OCI-LY7 (cell line): ENCODE measurements around the gene UTS2. TPM values are rescaled to one million over a fixed set of nuclear protein-coding genes. Genes with fewer than 3 reads are reported as not detected.

ENCODE experiments used
- BruUV-seq: library from RNA; stranded (reverse); fragments of 400-500 nt; replicated peaks from 2 replicates; lab custom pipeline; 2021; lab: Mats Ljungman, UMichigan
- CTCF ChIA-PET: fragments of 300-600 bp; sonication (Branson Sonifier 250); formaldehyde crosslinking; loops from one replicate; lab custom pipeline; 2022; ENCODE audit warnings: antibody characterized with exemption; ENCODE audit not compliant: unreplicated experiment; lab: Charles Lee
- POLR2A ChIA-PET: fragments of 300-600 bp; sonication (Branson Sonifier 250); formaldehyde crosslinking; loops from one replicate; lab custom pipeline; 2022; ENCODE audit warnings: antibody characterized with exemption; lab: Charles Lee
- DNase-seq: peaks from one replicate; pipeline ENCODE4 v3.0.0-alpha.2; 2015; ENCODE audit warnings: low spot score
- H2AFZ ChIP-seq: fragments of 200-600 bp; sonication (generic), shearing (Covaris generic); 2 replicates; pipeline ENCODE4 v1.6.1; 2014; ENCODE audit warnings: mild to moderate bottlenecking, antibody characterized with exemption, low read length, moderate library complexity
- H3K27ac ChIP-seq: fragments of 200-600 bp; sonication (generic); 2 replicates; pipeline ENCODE4 v1.5.1; 2014; ENCODE audit warnings: mixed run types, low read depth, mild to moderate bottlenecking, moderate library complexity, low read length, inconsistent platforms; ENCODE audit not compliant: poor library complexity, severe bottlenecking
- H3K36me3 ChIP-seq: fragments of 200-600 bp; sonication (generic); 2 replicates; pipeline ENCODE4 v1.6.1; 2014; ENCODE audit warnings: mild to moderate bottlenecking, antibody characterized with exemption, low read length, moderate library complexity, mixed read lengths; ENCODE audit not compliant: insufficient read depth
- H3K4me1 ChIP-seq: fragments of 200-600 bp; sonication (generic); 2 replicates; pipeline ENCODE4 v1.5.1; 2014; ENCODE audit warnings: mild to moderate bottlenecking, low read length; ENCODE audit not compliant: insufficient read depth, poor library complexity, severe bottlenecking
- H3K4me2 ChIP-seq: fragments of 200-600 bp; sonication (generic); 2 replicates; pipeline ENCODE4 v1.6.1; 2014; ENCODE audit warnings: mild to moderate bottlenecking, low read length
- H3K4me3 ChIP-seq: fragments of 200-600 bp; sonication (generic); 2 replicates; pipeline ENCODE4 v1.5.1; 2014; ENCODE audit warnings: mild to moderate bottlenecking, low read depth, low read length; ENCODE audit not compliant: poor library complexity, severe bottlenecking
- H3K79me2 ChIP-seq: fragments of 200-600 bp; sonication (generic); 2 replicates; pipeline ENCODE4 v1.6.1; 2016; ENCODE audit warnings: low read depth, mild to moderate bottlenecking, low read length, moderate library complexity, mixed read lengths; ENCODE audit not compliant: insufficient read depth
- H3K9me2 ChIP-seq: fragments of 200-600 bp; sonication (generic); 2 replicates; pipeline ENCODE4 v1.6.1; 2016; ENCODE audit warnings: mild to moderate bottlenecking, low read length, mixed read lengths; ENCODE audit not compliant: insufficient read depth
- H3K9me3 ChIP-seq: fragments of 200-600 bp; sonication (generic); 2 replicates; pipeline ENCODE4 v1.6.1; 2014; ENCODE audit warnings: mild to moderate bottlenecking, mixed run types, low read length, mixed read lengths
- H4K20me1 ChIP-seq: fragments of 200-600 bp; sonication (generic); 2 replicates; pipeline ENCODE4 v1.6.1; 2014; ENCODE audit warnings: mild to moderate bottlenecking, antibody characterized with exemption, low read length, moderate library complexity, mixed read lengths; ENCODE audit not compliant: insufficient read depth
- EZH2phosphoT487 ChIP-seq: fragments of 200-600 bp; sonication (generic); IDR thresholded peaks from 2 replicates; pipeline ENCODE4 v1.6.1; 2018; ENCODE audit warnings: low read depth, borderline replicate concordance, mild to moderate bottlenecking, mixed run types, antibody characterized with exemption, low read length, moderate library complexity, mixed read lengths
- intact Hi-C: fragments of 100-400 bp; cut with micrococcal nuclease; formaldehyde crosslinking; loops from one replicate; pipeline ENCODE4 v1.10.0; 2022; ENCODE audit not compliant: unreplicated experiment
- total RNA-seq, 2 experiments: library from RNA; depleted of rRNA in 1 of 2; stranded (reverse); fragments of >200 nt in 1 of 2; shearing (Covaris generic) in 1 of 2; gene quantifications; 2 replicates each; pipeline ENCODE4 v1.2.3, GENCODE V29; 2014 to 2022
- TF ChIP-seq, protein P1 (sequence below): fragments of 200-600 bp; sonication (generic); conservative IDR thresholded peaks from 2 replicates; pipeline ENCODE4 v1.5.1; 2014; ENCODE audit warnings: mild to moderate bottlenecking, antibody characterized with exemption, low read length, moderate library complexity, mixed read lengths

Gene UTS2
- total RNA-seq, 2 experiments from 2014 or later: not detected

DNA sequence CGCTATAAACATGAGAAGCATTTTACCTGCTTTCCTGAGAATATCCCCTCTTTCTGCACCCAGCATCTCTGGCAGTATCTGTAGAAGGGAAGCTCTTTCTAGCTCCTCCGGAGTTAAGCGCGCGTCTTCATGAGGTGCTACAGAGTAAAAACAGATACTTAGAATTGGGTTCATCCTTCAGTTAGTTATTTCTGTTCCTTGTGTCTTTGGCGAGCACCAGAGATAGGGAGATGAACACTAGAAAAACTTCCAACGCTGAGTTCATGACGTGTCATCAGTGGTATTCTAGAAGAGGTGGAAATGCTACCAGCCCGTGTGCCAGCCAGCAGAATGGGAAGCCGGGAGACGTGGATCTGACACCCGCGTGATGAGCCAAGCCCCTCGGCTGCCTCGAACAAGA lies 2.1 kb downstream of the UTS2 start:
- Histone ChIP-seq H3K36me3 (no peaks in the 10 kb centered on the region), H3K4me3 (no peak overlapping the region), H2AFZ (no peak overlapping the region), H4K20me1 (no peaks in the 10 kb centered on the region), H3K4me2 (no peak overlapping the region), H3K27ac (no peak overlapping the region), H3K79me2 (no peaks in the 10 kb centered on the region), H3K9me2 (no peaks in the 10 kb centered on the region), H3K4me1 (no peaks in the 10 kb centered on the region), H3K9me3 (no peaks in the 10 kb centered on the region)
- no peak for DNase-seq
- CTCF ChIA-PET: no interaction called here
- POLR2A ChIA-PET: no interaction called here
- BruUV-seq: no TSS peak
- intact Hi-C loops: no loop called here
- TF ChIP-seq, protein P1, sequence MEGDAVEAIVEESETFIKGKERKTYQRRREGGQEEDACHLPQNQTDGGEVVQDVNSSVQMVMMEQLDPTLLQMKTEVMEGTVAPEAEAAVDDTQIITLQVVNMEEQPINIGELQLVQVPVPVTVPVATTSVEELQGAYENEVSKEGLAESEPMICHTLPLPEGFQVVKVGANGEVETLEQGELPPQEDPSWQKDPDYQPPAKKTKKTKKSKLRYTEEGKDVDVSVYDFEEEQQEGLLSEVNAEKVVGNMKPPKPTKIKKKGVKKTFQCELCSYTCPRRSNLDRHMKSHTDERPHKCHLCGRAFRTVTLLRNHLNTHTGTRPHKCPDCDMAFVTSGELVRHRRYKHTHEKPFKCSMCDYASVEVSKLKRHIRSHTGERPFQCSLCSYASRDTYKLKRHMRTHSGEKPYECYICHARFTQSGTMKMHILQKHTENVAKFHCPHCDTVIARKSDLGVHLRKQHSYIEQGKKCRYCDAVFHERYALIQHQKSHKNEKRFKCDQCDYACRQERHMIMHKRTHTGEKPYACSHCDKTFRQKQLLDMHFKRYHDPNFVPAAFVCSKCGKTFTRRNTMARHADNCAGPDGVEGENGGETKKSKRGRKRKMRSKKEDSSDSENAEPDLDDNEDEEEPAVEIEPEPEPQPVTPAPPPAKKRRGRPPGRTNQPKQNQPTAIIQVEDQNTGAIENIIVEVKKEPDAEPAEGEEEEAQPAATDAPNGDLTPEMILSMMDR: no peak
- TF ChIP-seq EZH2phosphoT487: no peak

DNA sequence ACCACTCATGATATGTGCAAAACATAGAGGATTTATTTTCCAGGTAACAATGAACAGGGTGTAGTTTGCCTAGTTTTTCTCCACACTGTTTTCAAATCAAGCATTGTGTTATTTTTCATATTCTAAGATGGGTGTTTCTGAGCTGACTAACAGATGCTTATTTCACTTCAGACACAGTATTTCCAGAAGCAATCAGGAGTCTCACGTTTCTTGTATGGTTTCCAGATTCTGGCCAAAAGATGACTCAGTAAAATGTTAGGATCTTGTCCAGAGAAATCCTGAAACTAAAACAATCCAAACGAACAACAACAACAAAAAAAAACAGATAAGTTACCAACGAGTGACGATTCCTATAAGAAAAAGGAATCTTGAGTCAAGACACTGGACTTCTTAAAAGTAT lies 5.3 kb downstream of the UTS2 start:
- POLR2A ChIA-PET: no interaction called here
- no peak for DNase-seq
- TF ChIP-seq, protein P1: no peak
- TF ChIP-seq EZH2phosphoT487: no peak
- no peak overlapping the region for H3K27ac ChIP-seq
- H3K4me1 ChIP-seq: no peaks in the 10 kb centered on the region
- no peak overlapping the region for H3K4me2 ChIP-seq
- CTCF ChIA-PET: no interaction called here
- no peak overlapping the region for H3K4me3 ChIP-seq
- H4K20me1 ChIP-seq: no peaks in the 10 kb centered on the region
- peaks cover 8% of the 10 kb centered on the region; the same call in 1 of the 2 replicates for H3K36me3 ChIP-seq
- no peaks in the 10 kb centered on the region for H3K9me3 ChIP-seq
- no peaks in the 10 kb centered on the region for H3K9me2 ChIP-seq
- no TSS peak for BruUV-seq
- no peak overlapping the region for H2AFZ ChIP-seq
- H3K79me2 ChIP-seq: no peaks in the 10 kb centered on the region
- intact Hi-C loops: no loop called here

DNA sequence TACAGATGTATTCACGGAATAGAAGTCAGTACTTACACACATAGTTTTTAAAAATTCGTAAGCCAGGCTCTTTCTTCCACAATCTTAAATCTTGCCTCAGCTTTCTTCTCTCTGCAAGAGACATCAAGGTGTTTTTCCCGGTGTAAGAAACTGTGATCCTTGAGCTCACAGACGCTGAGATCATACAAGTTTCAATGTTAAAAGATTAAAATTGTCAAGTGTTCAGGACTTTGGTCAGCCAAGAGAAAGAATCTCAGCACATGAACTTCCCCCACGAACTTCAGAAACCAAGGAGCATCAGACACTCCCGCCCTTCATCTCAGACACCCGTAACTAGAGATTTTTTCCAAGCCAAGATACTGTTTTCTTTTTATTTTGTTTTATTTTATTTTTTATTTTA lies 6.2 kb downstream of the UTS2 start:
- BruUV-seq: no TSS peak
- Histone ChIP-seq H2AFZ (no peak overlapping the region), H3K9me2 (no peaks in the 10 kb centered on the region), H3K4me1 (no peaks in the 10 kb centered on the region), H3K27ac (no peak overlapping the region), H3K9me3 (no peaks in the 10 kb centered on the region), H4K20me1 (no peaks in the 10 kb centered on the region), H3K36me3 (peaks cover 13% of the 10 kb centered on the region), H3K79me2 (no peaks in the 10 kb centered on the region), H3K4me3 (no peak overlapping the region), H3K4me2 (no peak overlapping the region)
- POLR2A ChIA-PET: no interaction called here
- no peak for DNase-seq
- TF ChIP-seq EZH2phosphoT487: no peak
- TF ChIP-seq, protein P1: no peak
- intact Hi-C loops: no loop called here
- CTCF ChIA-PET: no interaction called here
